H1 (cell line): ENCODE measurements around the gene CEP83. TPM values are rescaled to one million over a fixed set of nuclear protein-coding genes. Genes with fewer than 3 reads are reported as not detected.

Experiments used
- CTCF ChIA-PET: fragments of 300-600 bp; sonication (Branson Sonifier 250); formaldehyde crosslinking; loops from one replicate; lab custom pipeline; 2021; ENCODE audit not compliant: partially characterized antibody; lab: Charles Lee
- POLR2A ChIA-PET: fragments of 300-600 bp; sonication (Branson Sonifier 250); formaldehyde crosslinking; loops from one replicate; lab custom pipeline; 2021; ENCODE audit warnings: inconsistent platforms; ENCODE audit not compliant: partially characterized antibody; lab: Charles Lee
- DNase-seq, 2 experiments: peaks; one replicate each; pipeline versions ENCODE4 v3.0.0 to v3.0.0-alpha.2; 2010 to 2022; ENCODE audit warnings: low spot score in 2 of 2, low read depth in 1 of 2, mixed read lengths in 1 of 2
- FAIRE-seq: peaks from 2 replicates; lab custom pipeline; 2011; peaks lifted over from hg19 to GRCh38; lab: Jason Lieb, UNC
- H2AFZ ChIP-seq: 2 replicates; pipeline ENCODE4 v1.8.1; 2012; ENCODE audit warnings: low read length, inconsistent platforms
- H2AK5ac ChIP-seq: 2 replicates; pipeline ENCODE4 v1.6.1; 2013; ENCODE audit warnings: low read depth, low read length
- H2BK120ac ChIP-seq: replicated peaks from 2 replicates; pipeline ENCODE3; 2013; ENCODE audit warnings: low read depth, low read length, inconsistent platforms
- H2BK12ac ChIP-seq: 2 replicates; pipeline ENCODE4 v1.6.1; 2013; ENCODE audit warnings: low read depth, low read length
- H2BK15ac ChIP-seq: 2 replicates; pipeline ENCODE4 v1.6.1; 2013; ENCODE audit warnings: low read length
- H2BK20ac ChIP-seq: 2 replicates; pipeline ENCODE4 v1.6.1; 2013; ENCODE audit warnings: low read length
- H2BK5ac ChIP-seq: 2 replicates; pipeline ENCODE4 v1.6.1; 2013; ENCODE audit warnings: low read depth, low read length
- H3K14ac ChIP-seq: 2 replicates; pipeline ENCODE4 v1.6.1; 2013; ENCODE audit warnings: inconsistent platforms; ENCODE audit not compliant: insufficient read length
- H3K18ac ChIP-seq: 2 replicates; pipeline ENCODE4 v1.6.1; 2013; ENCODE audit warnings: low read length; ENCODE audit errors: extremely low read depth
- H3K23ac ChIP-seq: 2 replicates; pipeline ENCODE4 v1.6.1; 2013; ENCODE audit warnings: inconsistent platforms; ENCODE audit not compliant: insufficient read length
- H3K23me2 ChIP-seq: 2 replicates; pipeline ENCODE4 v1.6.1; 2013; ENCODE audit warnings: low read depth, low read length
- H3K27ac ChIP-seq: 2 replicates; pipeline ENCODE4 v1.6.1; 2011; ENCODE audit warnings: low read depth, low read length, inconsistent platforms
- H3K27me3 ChIP-seq, 4 experiments: replicated peaks in 1 of 4; 1 replicate in 1 of 4; 2 replicates in 3 of 4; pipeline versions ENCODE4 v1.6.1 to v1.8.1; 2011 to 2013; ENCODE audit warnings: low read length in 3 of 4, mild to moderate bottlenecking in 3 of 4, inconsistent platforms in 2 of 4, mixed read lengths in 2 of 4, moderate library complexity in 1 of 4; ENCODE audit not compliant: control insufficient read depth in 3 of 4, insufficient read depth in 3 of 4; ENCODE audit errors: extremely low read depth in 1 of 4
- H3K36me3 ChIP-seq, 4 experiments: 2 replicates each; pipeline versions ENCODE4 v1.6.1 to v1.8.1; 2011 to 2013; ENCODE audit warnings: mild to moderate bottlenecking in 4 of 4, low read length in 3 of 4, moderate library complexity in 2 of 4, control low read depth in 1 of 4, inconsistent platforms in 1 of 4; ENCODE audit not compliant: insufficient read depth in 4 of 4, control insufficient read depth in 2 of 4
- H3K4ac ChIP-seq: replicated peaks from 2 replicates; pipeline ENCODE3; 2013; ENCODE audit warnings: low read length, low read depth, mixed read lengths, inconsistent platforms; ENCODE audit not compliant: insufficient read length
- H3K4me1 ChIP-seq, 4 experiments: replicated peaks in 1 of 4; 1 replicate in 1 of 4; 2 replicates in 3 of 4; pipeline versions ENCODE4 v1.6.1 to v1.8.1; 2011 to 2013; ENCODE audit warnings: low read length in 3 of 4, inconsistent platforms in 2 of 4, mixed read lengths in 1 of 4; ENCODE audit not compliant: insufficient read depth in 4 of 4, control insufficient read depth in 3 of 4
- H3K4me2 ChIP-seq, 2 experiments: 2 replicates each; pipeline versions ENCODE4 v1.6.1 to v1.8.1; 2011 to 2013; ENCODE audit warnings: low read depth in 2 of 2, low read length in 2 of 2, control low read depth in 1 of 2, inconsistent platforms in 1 of 2, mild to moderate bottlenecking in 1 of 2; ENCODE audit not compliant: insufficient read depth in 1 of 2
- H3K4me3 ChIP-seq, 4 experiments: fragments of 200-600, 300-600 bp in 1 of 4; sonication (generic), shearing (Covaris generic), sonication (Bioruptor Twin) in 1 of 4; 2 replicates each; pipeline versions ENCODE4 v1.5.1 to v1.8.1; 2011 to 2016; ENCODE audit warnings: low read length in 4 of 4, low read depth in 3 of 4, control low read depth in 2 of 4, inconsistent platforms in 2 of 4, mild to moderate bottlenecking in 2 of 4, mixed read lengths in 1 of 4, moderate library complexity in 1 of 4; ENCODE audit not compliant: insufficient read depth in 2 of 4; ENCODE audit errors: extremely low read depth in 1 of 4
- H3K56ac ChIP-seq: replicated peaks from 2 replicates; pipeline ENCODE3; 2013; ENCODE audit warnings: low read depth, mild to moderate bottlenecking, mixed read lengths, low read length, inconsistent platforms; ENCODE audit not compliant: insufficient read length
- H3K79me1 ChIP-seq: 2 replicates; pipeline ENCODE4 v1.6.1; 2013; ENCODE audit warnings: low read depth, low read length, control low read depth
- H3K79me2 ChIP-seq, 2 experiments: 2 replicates each; pipeline versions ENCODE4 v1.6.1 to v1.8.1; 2012 to 2013; ENCODE audit warnings: low read length in 2 of 2, mild to moderate bottlenecking in 2 of 2, inconsistent platforms in 1 of 2; ENCODE audit not compliant: insufficient read depth in 2 of 2, control insufficient read depth in 1 of 2
- H3K9ac ChIP-seq, 4 experiments: replicated peaks in 1 of 4; 1 replicate in 1 of 4; 2 replicates in 3 of 4; pipeline versions ENCODE4 v1.6.1 to v1.8.1; 2011 to 2013; ENCODE audit warnings: low read depth in 3 of 4, low read length in 3 of 4, control low read depth in 2 of 4, mild to moderate bottlenecking in 2 of 4, moderate library complexity in 2 of 4, inconsistent platforms in 1 of 4; ENCODE audit errors: extremely low read depth in 1 of 4
- H3K9me3 ChIP-seq, 2 experiments: 2 replicates each; pipeline versions ENCODE4 v1.6.1 to v1.8.1; 2012 to 2013; ENCODE audit warnings: mild to moderate bottlenecking in 2 of 2, moderate library complexity in 2 of 2, control low read depth in 1 of 2, inconsistent platforms in 1 of 2, low read depth in 1 of 2, low read length in 1 of 2, mixed read lengths in 1 of 2; ENCODE audit not compliant: insufficient read depth in 2 of 2
- H4K20me1 ChIP-seq, 2 experiments: replicated peaks in 1 of 2; 2 replicates each; pipeline versions ENCODE3 to v1.8.1; 2011 to 2013; ENCODE audit warnings: inconsistent platforms in 2 of 2, low read length in 2 of 2, mild to moderate bottlenecking in 1 of 2; ENCODE audit not compliant: insufficient read depth in 2 of 2, control insufficient read depth in 1 of 2
- H4K5ac ChIP-seq: 2 replicates; pipeline ENCODE4 v1.6.1; 2013; ENCODE audit warnings: low read length, low read depth, mixed read lengths, inconsistent platforms; ENCODE audit not compliant: insufficient read length
- H4K8ac ChIP-seq: 2 replicates; pipeline ENCODE4 v1.8.0; 2013; ENCODE audit warnings: mild to moderate bottlenecking, moderate library complexity, low read length, inconsistent platforms; ENCODE audit not compliant: insufficient read depth; ENCODE audit errors: extremely low read depth
- H4K91ac ChIP-seq: replicated peaks from 2 replicates; pipeline ENCODE3; 2013; ENCODE audit warnings: low read length, mixed read lengths, inconsistent platforms; ENCODE audit not compliant: insufficient read length
- BACH1 ChIP-seq: IDR thresholded peaks from 2 replicates; pipeline ENCODE4 v1.6.1; 2012; ENCODE audit warnings: low read length, improper control_type of control experiment
- CHD2 ChIP-seq: IDR thresholded peaks from 2 replicates; pipeline ENCODE4 v1.6.1; 2012; ENCODE audit warnings: low read length, improper control_type of control experiment
- EGR1 ChIP-seq: IDR thresholded peaks from 2 replicates; pipeline ENCODE4 v1.6.1; 2011; ENCODE audit warnings: low read depth, low read length, borderline replicate concordance
- FOSL1 ChIP-seq: IDR thresholded peaks from 2 replicates; pipeline ENCODE4 v1.6.1; 2011; ENCODE audit warnings: mild to moderate bottlenecking, low read depth, low read length, moderate library complexity; ENCODE audit not compliant: insufficient read depth
- GABPA ChIP-seq: IDR thresholded peaks from 2 replicates; pipeline ENCODE4 v1.6.1; 2011; ENCODE audit warnings: mild to moderate bottlenecking, low read length, moderate library complexity, borderline replicate concordance; ENCODE audit not compliant: insufficient read depth
- HDAC2 ChIP-seq, 2 experiments: fragments of 300-600 bp in 1 of 2; sonication (generic) in 1 of 2; IDR thresholded peaks; 2 replicates each; pipeline ENCODE4 v1.6.1; 2011 to 2012; ENCODE audit warnings: low read depth in 2 of 2, low read length in 2 of 2, mild to moderate bottlenecking in 2 of 2, moderate library complexity in 2 of 2, borderline replicate concordance in 1 of 2, inconsistent platforms in 1 of 2
- JUND ChIP-seq: IDR thresholded peaks from 2 replicates; pipeline ENCODE4 v1.6.1; 2011; ENCODE audit warnings: mild to moderate bottlenecking, improper control_type of control experiment, low read length
- KDM1A ChIP-seq: fragments of 200-600, 300-600 bp; sonication (generic); IDR thresholded peaks from 2 replicates; pipeline ENCODE4 v1.7.1; 2016; ENCODE audit warnings: mild to moderate bottlenecking, low read length, borderline replicate concordance
- KDM5A ChIP-seq: fragments of 200-600 bp; IDR thresholded peaks from 2 replicates; pipeline ENCODE4 v1.7.1; 2012; ENCODE audit warnings: mild to moderate bottlenecking, low read length, inconsistent platforms, mixed read lengths
- NRF1 ChIP-seq: IDR thresholded peaks from 2 replicates; pipeline ENCODE4 v1.6.1; 2011; ENCODE audit warnings: mild to moderate bottlenecking, low read depth, low read length, improper control_type of control experiment
- POLR2A ChIP-seq, 2 experiments: IDR thresholded peaks; 1 replicate in 1 of 2; 2 replicates in 1 of 2; pipeline ENCODE4 v1.6.1; 2011; ENCODE audit warnings: low read depth in 2 of 2, low read length in 2 of 2, mild to moderate bottlenecking in 2 of 2; ENCODE audit errors: control extremely low read depth in 1 of 2
- RFX5 ChIP-seq: IDR thresholded peaks from 2 replicates; pipeline ENCODE4 v1.6.1; 2011; ENCODE audit warnings: low read depth, low read length, improper control_type of control experiment, borderline replicate concordance
- TAF7 ChIP-seq: optimal IDR thresholded peaks from 2 replicates; pipeline ENCODE3; 2011; ENCODE audit warnings: low read depth, mild to moderate bottlenecking, inconsistent platforms, low read length, moderate library complexity, borderline replicate concordance
- YY1 ChIP-seq: IDR thresholded peaks from 2 replicates; pipeline ENCODE4 v1.6.1; 2011; ENCODE audit warnings: low read depth, mild to moderate bottlenecking, low read length
- WGBS, 2 experiments: shearing (Covaris generic) in 1 of 2; methylation state at CpG; one replicate each; pipeline versions ENCODE4 v1.1.6 to v1.1.7; 2013 to 2015; ENCODE audit warnings: low lambda C conversion rate in 2 of 2, mixed read lengths in 2 of 2, inconsistent platforms in 1 of 2, low coverage in 1 of 2, missing lambda C conversion rate in 1 of 2; ENCODE audit not compliant: insufficient replicate concordance in 2 of 2, insufficient coverage in 1 of 2, insufficient read length in 1 of 2; ENCODE audit errors: extremely low coverage in 1 of 2, missing lambda C conversion rate in 1 of 2; 5-methylcytosine and 5-hydroxymethylcytosine counted together
- polyA plus RNA-seq, 7 experiments: library from polyadenylated mRNA; depleted of rRNA in 3 of 7; stranded (reverse) in 5 of 7; unstranded in 2 of 7; fragments of >200 nt in 5 of 7; fragments of 200-250 nt in 2 of 7; gene quantifications; 1 replicate in 5 of 7; 2 replicates in 1 of 7; 4 replicates in 1 of 7; pipeline versions ENCODE4 v1.2.1 to v1.2.3, GENCODE V29; 2011 to 2013; ENCODE audit warnings: missing spikeins in 2 of 7, mixed read lengths in 2 of 7
- total RNA-seq: library from RNA; stranded (reverse); fragmentation: NEBNext Ultra II Directional; extraction: Animal tissue kit (Norgen Biotek cat#: 25700); gene quantifications from 2 replicates; pipeline ENCODE4 v1.2.1, GENCODE V29; 2021
- TF ChIP-seq, protein P1 (sequence below): IDR thresholded peaks from 2 replicates; pipeline ENCODE4 v1.6.1; 2012; ENCODE audit warnings: inconsistent platforms

The CEP83 gene
- total and polyA plus RNA-seq, 2 of the 8 experiments (the other 6 are each of a cell fraction or from before 2014, with no cell fraction given): 6.0 to 25.8 TPM

DNA sequence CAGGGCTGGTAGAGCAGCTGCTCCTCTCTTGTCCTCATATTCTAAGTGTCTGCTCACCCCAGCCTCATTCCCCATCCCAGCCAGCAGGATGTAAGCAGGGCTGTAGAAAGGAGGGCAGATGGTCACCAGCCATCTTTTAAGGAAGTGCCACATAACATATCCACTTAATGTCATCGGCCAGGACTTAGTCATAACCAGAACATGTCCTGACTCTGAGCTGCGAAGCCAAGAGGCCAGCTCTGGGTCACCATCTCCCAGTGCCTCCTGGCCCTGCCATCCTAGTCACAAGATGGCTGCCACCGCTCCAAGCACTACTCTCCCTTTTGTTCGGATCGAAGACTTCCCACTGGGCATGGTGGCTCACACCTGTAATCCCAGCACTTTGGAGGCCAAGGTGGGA, 187.4 kb downstream of the CEP83 start:
- POLR2A ChIA-PET: interaction anchor here (1.2 kb wide), 1 partner anchor 10 kb away, joined by 3 read pairs; no protein-coding TSS in a partner anchor
- no peak for TF ChIP-seq KDM1A
- no peak for TF ChIP-seq EGR1
- no peak for TF ChIP-seq CHD2
- TF ChIP-seq NRF1: no peak
- TF ChIP-seq JUND: no peak
- TF ChIP-seq TAF7: no peak
- no peak for TF ChIP-seq GABPA
- TF ChIP-seq, protein P1, sequence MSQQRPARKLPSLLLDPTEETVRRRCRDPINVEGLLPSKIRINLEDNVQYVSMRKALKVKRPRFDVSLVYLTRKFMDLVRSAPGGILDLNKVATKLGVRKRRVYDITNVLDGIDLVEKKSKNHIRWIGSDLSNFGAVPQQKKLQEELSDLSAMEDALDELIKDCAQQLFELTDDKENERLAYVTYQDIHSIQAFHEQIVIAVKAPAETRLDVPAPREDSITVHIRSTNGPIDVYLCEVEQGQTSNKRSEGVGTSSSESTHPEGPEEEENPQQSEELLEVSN: no peak
- no peak for TF ChIP-seq RFX5
- TF ChIP-seq FOSL1: no peak
- TF ChIP-seq YY1: no peak
- TF ChIP-seq KDM5A: no peak
- no peak for TF ChIP-seq BACH1
- no peak for TF ChIP-seq POLR2A (IDR thresholded peaks at IDR 0.05; ENCODE audit: control extremely low read depth in 1 of 2, low read depth in 2 of 2, low read length in 2 of 2)
- TF ChIP-seq HDAC2 (IDR thresholded peaks at IDR 0.05; ENCODE audit: borderline replicate concordance in 1 of 2, low read depth in 2 of 2, low read length in 2 of 2): no peak

More for the DNA sequence above, 187.4 kb downstream of the CEP83 start:
- Histone ChIP-seq H4K8ac (no peak overlapping the region), H2BK12ac (no peak overlapping the region), H3K18ac (no peak overlapping the region), H2BK20ac (no peak overlapping the region), H3K36me3 (no peaks in the 10 kb centered on the region), H3K9ac (no peak overlapping the region), H2BK5ac (no peak overlapping the region), H2AK5ac (no peak overlapping the region), H3K23ac (no peak overlapping the region), H4K91ac (no peak overlapping the region), H3K14ac (no peak overlapping the region), H3K79me2 (no peaks in the 10 kb centered on the region), H3K4ac (no peak overlapping the region), H3K27ac (no peak overlapping the region), H3K4me2 (no peak overlapping the region), H3K27me3 (no peaks in the 10 kb centered on the region), H3K56ac (no peak overlapping the region), H3K23me2 (no peaks in the 10 kb centered on the region), H3K79me1 (no peaks in the 10 kb centered on the region), H3K4me3 (no peak overlapping the region), H3K4me1 (no peaks in the 10 kb centered on the region), H4K20me1 (no peaks in the 10 kb centered on the region), H2BK15ac (no peak overlapping the region), H2AFZ (no peak overlapping the region), H2BK120ac (no peak overlapping the region), H3K9me3 (no peaks in the 10 kb centered on the region), H4K5ac (no peak overlapping the region)
- CTCF ChIA-PET: interaction anchor here (0.9 to 2.2 kb wide), 3 partner anchors 11 to 59 kb away, joined by 3 to 5 read pairs (median 3); no protein-coding TSS in a partner anchor
- DNase-seq (no peak), FAIRE-seq (no peak)
- 89% methylated on average over 5 of the region's 5 CpGs; no CpG with 5 or more reads in 1 of the 2 experiments for WGBS, 2 experiments
